ENCODE results near the gene ARID1B. TPM values are rescaled to one million over a fixed set of nuclear protein-coding genes. Genes with fewer than 3 reads are reported as not detected.

ARID1B gene
- total and polyA plus RNA-seq, 2 of the 4 experiments (the other 2 are of a cell fraction), result 14.5 to 20.1 TPM

DNA sequence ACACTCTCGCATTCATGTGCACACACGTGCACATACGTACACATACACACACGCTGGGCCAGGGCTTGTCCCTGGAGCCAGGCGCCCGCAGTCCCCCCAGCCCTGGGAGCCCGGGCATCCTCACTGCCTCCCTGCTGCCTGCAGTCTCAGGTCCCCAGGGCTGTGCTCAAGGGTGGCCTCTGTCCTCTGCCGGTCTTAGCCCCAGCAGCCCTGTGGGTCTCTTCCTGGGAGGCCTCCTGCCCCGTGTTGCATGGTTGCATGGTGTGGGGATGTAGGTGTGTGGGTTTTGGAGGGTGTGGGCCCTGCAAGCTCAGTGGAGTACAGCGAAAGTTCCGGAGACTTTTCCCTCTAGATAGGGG lies 444.6 kb downstream of the ARID1B start:
- H3K14ac ChIP-seq (replicated peaks; ENCODE audit: low read depth, low read length), result peak overlapping the region; percentile 20
- 98% methylated on average over 6 of the region's 11 CpGs; no CpG with 5 or more reads in 1 of the 2 experiments for WGBS, 2 experiments (ENCODE audit: extremely low coverage in 2 of 2, insufficient read length in 1 of 2)
- H3K9me1 ChIP-seq (ENCODE audit: insufficient read depth, low read length), result peaks cover 7% of the 10 kb centered on the region
- intact Hi-C loops (cut with micrococcal nuclease) (no loop called here), dilution Hi-C loops (cut with HindIII; ENCODE audit: low sequenced_read_pairs, unreplicated experiment) (no loop called here), in situ Hi-C loops (cut with MboI; ENCODE audit: low sequenced_read_pairs) (no loop called here)
- H3K4ac ChIP-seq (ENCODE audit: low read depth, low read length), result peak overlapping the region; percentile 84
- peaks cover 8% of the 10 kb centered on the region for H3K4me1 ChIP-seq (ENCODE audit: control insufficient read depth, insufficient read depth, low read length)
- no peak for DNase-seq
- no peaks in the 10 kb centered on the region for H3K36me3 ChIP-seq (ENCODE audit: control insufficient read depth, insufficient read depth, low read length)
- peak overlapping the region; percentile 44; the same call in 1 of the 2 replicates for H4K5ac ChIP-seq (ENCODE audit: low read depth, low read length)
- ChIA-PET POLR2A (ENCODE audit: unreplicated experiment) (no interaction called here), CTCF (no interaction called here)
- H3K23ac ChIP-seq (ENCODE audit: low read depth, low read length), result peak overlapping the region; percentile 87; the same call in 1 of the 2 replicates
- no peaks in the 10 kb centered on the region for H3K27me3 ChIP-seq (ENCODE audit: control insufficient read depth, insufficient read depth, low read length)
- no peak for ATAC-seq (ENCODE audit: low read depth)
- H3K79me1 ChIP-seq (ENCODE audit: low read depth in 1 of 2, low read length in 2 of 2), result peaks cover 0 to 8% of the 10 kb centered on the region in 2 experiments; a peak in 1 of 4 replicates
- H3K18ac ChIP-seq (ENCODE audit: low read depth, low read length), result no peak overlapping the region; the same call in 1 of the 2 replicates
- H3K4me2 ChIP-seq (ENCODE audit: low read depth, low read length), result no peak overlapping the region
- peak overlapping the region; percentile 95 for H2AFZ ChIP-seq (replicated peaks; ENCODE audit: low read length, poor library complexity)
- no peak overlapping the region for H3K56ac ChIP-seq (ENCODE audit: extremely low read depth, insufficient read depth, low read length)
- H2BK15ac ChIP-seq (ENCODE audit: low read depth, low read length), result no peak overlapping the region
- H4K8ac ChIP-seq (ENCODE audit: low read depth in 2 of 2, low read length in 2 of 2), result peak overlapping the region; percentile 66 to 97; a peak in 3 of 4 replicates
- H3K9ac ChIP-seq (ENCODE audit: low read depth, low read length), result no peak overlapping the region
- peak overlapping the region; percentile 61 for H2AK9ac ChIP-seq (replicated peaks; ENCODE audit: low read depth, low read length, poor library complexity)
- H3K27ac ChIP-seq (ENCODE audit: insufficient read depth, low read length), result no peak overlapping the region
- H2BK120ac ChIP-seq (ENCODE audit: low read depth, low read length), result no peak overlapping the region
- H4K20me1 ChIP-seq (ENCODE audit: insufficient read depth, low read length), result no peaks in the 10 kb centered on the region
- BruUV-seq (replicated peaks), result no TSS peak
- no peak overlapping the region; the same call in 1 of the 2 replicates for H4K91ac ChIP-seq (ENCODE audit: insufficient read depth, low read depth, low read length)
- TF ChIP-seq BHLHE40 (IDR thresholded peaks at IDR 0.05; ENCODE audit: low read depth, low read length) (no peak), RFX5 (IDR thresholded peaks at IDR 0.05; ENCODE audit: low read depth, low read length) (no peak), SMC3 (IDR thresholded peaks at IDR 0.05; ENCODE audit: low read depth, low read length) (no peak), RAD21 (IDR thresholded peaks at IDR 0.05; ENCODE audit: low read length) (no peak), MXI1 (IDR thresholded peaks at IDR 0.05; ENCODE audit: borderline replicate concordance, low read depth, low read length) (no peak), CHD1 (IDR thresholded peaks at IDR 0.05; ENCODE audit: low read depth, low read length) (no peak), RCOR1 (IDR thresholded peaks at IDR 0.05; ENCODE audit: insufficient replicate concordance, low read length) (no peak), FOS (IDR thresholded peaks at IDR 0.05; ENCODE audit: low read depth, low read length) (no peak), CEBPB (IDR thresholded peaks at IDR 0.05; ENCODE audit: low read depth, low read length) (no peak), MAFK (IDR thresholded peaks at IDR 0.05; ENCODE audit: low read depth, low read length) (no peak), MAZ (IDR thresholded peaks at IDR 0.05; ENCODE audit: borderline replicate concordance, low read depth, low read length) (no peak), POLR2A (IDR thresholded peaks at IDR 0.05; ENCODE audit: low read depth, low read length) (no peak), NFE2L2 (IDR thresholded peaks at IDR 0.05; ENCODE audit: low read depth, low read length) (no peak)
- TF ChIP-seq, protein P1, sequence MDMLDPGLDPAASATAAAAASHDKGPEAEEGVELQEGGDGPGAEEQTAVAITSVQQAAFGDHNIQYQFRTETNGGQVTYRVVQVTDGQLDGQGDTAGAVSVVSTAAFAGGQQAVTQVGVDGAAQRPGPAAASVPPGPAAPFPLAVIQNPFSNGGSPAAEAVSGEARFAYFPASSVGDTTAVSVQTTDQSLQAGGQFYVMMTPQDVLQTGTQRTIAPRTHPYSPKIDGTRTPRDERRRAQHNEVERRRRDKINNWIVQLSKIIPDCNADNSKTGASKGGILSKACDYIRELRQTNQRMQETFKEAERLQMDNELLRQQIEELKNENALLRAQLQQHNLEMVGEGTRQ (IDR thresholded peaks at IDR 0.05; ENCODE audit: low read depth, low read length), result no peak
- TF ChIP-seq, protein P2, sequence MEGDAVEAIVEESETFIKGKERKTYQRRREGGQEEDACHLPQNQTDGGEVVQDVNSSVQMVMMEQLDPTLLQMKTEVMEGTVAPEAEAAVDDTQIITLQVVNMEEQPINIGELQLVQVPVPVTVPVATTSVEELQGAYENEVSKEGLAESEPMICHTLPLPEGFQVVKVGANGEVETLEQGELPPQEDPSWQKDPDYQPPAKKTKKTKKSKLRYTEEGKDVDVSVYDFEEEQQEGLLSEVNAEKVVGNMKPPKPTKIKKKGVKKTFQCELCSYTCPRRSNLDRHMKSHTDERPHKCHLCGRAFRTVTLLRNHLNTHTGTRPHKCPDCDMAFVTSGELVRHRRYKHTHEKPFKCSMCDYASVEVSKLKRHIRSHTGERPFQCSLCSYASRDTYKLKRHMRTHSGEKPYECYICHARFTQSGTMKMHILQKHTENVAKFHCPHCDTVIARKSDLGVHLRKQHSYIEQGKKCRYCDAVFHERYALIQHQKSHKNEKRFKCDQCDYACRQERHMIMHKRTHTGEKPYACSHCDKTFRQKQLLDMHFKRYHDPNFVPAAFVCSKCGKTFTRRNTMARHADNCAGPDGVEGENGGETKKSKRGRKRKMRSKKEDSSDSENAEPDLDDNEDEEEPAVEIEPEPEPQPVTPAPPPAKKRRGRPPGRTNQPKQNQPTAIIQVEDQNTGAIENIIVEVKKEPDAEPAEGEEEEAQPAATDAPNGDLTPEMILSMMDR (conservative IDR thresholded peaks at IDR 0.05; ENCODE audit: low read depth, low read length), result no peak
- TF ChIP-seq, protein P3, sequence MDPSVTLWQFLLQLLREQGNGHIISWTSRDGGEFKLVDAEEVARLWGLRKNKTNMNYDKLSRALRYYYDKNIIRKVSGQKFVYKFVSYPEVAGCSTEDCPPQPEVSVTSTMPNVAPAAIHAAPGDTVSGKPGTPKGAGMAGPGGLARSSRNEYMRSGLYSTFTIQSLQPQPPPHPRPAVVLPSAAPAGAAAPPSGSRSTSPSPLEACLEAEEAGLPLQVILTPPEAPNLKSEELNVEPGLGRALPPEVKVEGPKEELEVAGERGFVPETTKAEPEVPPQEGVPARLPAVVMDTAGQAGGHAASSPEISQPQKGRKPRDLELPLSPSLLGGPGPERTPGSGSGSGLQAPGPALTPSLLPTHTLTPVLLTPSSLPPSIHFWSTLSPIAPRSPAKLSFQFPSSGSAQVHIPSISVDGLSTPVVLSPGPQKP (IDR thresholded peaks at IDR 0.05; ENCODE audit: borderline replicate concordance, low read depth, low read length), result no peak
- no peaks in the 10 kb centered on the region for H3K9me3 ChIP-seq (ENCODE audit: control insufficient read depth, insufficient read depth, low read length)
- peak overlapping the region; percentile 18; the same call in 1 of the 2 replicates for H2BK20ac ChIP-seq (ENCODE audit: low read depth, low read length)
- H2AK5ac ChIP-seq (ENCODE audit: low read depth, low read length), result peak overlapping the region; percentile 95
- no peak overlapping the region for H3K4me3 ChIP-seq (ENCODE audit: insufficient read depth, low read depth, low read length)
- H2BK5ac ChIP-seq (ENCODE audit: low read depth, low read length, poor library complexity, severe bottlenecking), result no peak overlapping the region

All from IMR-90 (cell line).